ENCODE results near the gene STARD13.
"Not testable (repeated sequence)": the region's sequence is repeated elsewhere in the genome, so short reads cannot be mapped to it uniquely, and the experiment has no call there.

The STARD13 gene

DNA sequence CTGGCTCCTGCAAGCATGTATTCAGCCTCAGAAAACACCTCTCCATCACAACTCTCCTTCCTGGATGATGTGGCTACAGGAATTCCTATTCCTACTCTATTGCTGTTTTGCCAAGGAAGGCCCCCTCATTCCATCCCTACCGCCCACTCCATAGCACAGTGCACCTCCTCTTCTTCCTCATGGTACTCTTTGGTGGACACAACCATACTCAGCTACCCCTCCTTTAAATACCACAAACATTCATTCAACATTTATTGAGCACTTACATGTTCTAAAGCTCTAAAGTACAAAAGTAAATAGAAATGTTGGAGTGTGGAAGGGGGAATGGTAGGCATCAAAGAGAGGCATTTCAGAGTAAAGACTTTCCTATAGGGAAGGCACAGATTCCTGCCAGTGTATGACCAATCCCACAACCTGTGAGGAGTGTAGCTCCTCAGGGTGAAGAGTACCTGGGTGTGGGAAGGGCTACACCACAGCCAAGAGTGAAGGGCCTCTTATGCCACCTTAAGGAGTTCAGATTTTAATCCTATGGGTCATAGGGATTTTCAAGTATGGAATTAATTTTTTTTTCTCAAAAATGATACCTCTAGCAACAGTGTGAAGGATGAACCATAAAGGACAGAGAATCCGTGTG is 42.5 kb downstream of the STARD13 start:
- H3K4me3 ChIP-seq (ENCODE audit: low read length), result no peak overlapping the region
- no CpG with 5 or more reads among the region's 2 CpGs for WGBS (ENCODE audit: insufficient coverage, insufficient read length)
- no peak overlapping the region for H3K27ac ChIP-seq (ENCODE audit: low read length)
- H3K4me1 ChIP-seq (ENCODE audit: control insufficient read depth, insufficient read depth, low read length), result no peaks in the 10 kb centered on the region
- H3K9me3 ChIP-seq (ENCODE audit: control insufficient read depth, insufficient read depth, low read length), result no peaks in the 10 kb centered on the region
- DNase-seq (ENCODE audit: low read depth, low spot score), result no peak
- H3K36me3 ChIP-seq (ENCODE audit: control insufficient read depth, insufficient read depth, low read length), result no peaks in the 10 kb centered on the region
- no peaks in the 10 kb centered on the region for H3K27me3 ChIP-seq (ENCODE audit: control insufficient read depth, insufficient read depth, low read length)

DNA sequence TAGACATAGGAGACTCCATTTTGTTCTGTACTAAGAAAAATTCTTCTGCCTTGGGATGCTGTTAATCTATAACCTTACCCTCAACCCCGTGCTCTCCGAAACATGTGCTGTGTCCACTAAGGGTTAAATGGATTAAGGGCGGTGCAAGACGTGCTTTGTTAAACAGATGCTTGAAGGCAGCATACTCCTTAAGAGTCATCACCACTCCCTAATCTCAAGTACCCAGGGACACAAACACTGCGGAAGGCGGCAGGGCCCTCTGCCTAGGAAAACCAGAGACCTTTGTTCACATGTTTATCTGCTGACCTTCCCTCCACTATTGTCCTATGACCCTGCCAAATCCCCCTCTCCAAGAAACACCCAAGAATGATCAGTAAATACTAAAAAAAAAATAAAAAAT is 43.2 kb downstream of the STARD13 start:
- WGBS (ENCODE audit: insufficient coverage, insufficient read length), result no CpG with 5 or more reads among the region's 6 CpGs
- H3K4me3 ChIP-seq (ENCODE audit: low read length); H3K9me3 ChIP-seq (ENCODE audit: control insufficient read depth, insufficient read depth, low read length); H3K27ac ChIP-seq (ENCODE audit: low read length); H3K36me3 ChIP-seq (ENCODE audit: control insufficient read depth, insufficient read depth, low read length); H3K27me3 ChIP-seq (ENCODE audit: control insufficient read depth, insufficient read depth, low read length); H3K4me1 ChIP-seq (ENCODE audit: control insufficient read depth, insufficient read depth, low read length); DNase-seq (ENCODE audit: low read depth, low spot score): not testable (repeated sequence)

DNA sequence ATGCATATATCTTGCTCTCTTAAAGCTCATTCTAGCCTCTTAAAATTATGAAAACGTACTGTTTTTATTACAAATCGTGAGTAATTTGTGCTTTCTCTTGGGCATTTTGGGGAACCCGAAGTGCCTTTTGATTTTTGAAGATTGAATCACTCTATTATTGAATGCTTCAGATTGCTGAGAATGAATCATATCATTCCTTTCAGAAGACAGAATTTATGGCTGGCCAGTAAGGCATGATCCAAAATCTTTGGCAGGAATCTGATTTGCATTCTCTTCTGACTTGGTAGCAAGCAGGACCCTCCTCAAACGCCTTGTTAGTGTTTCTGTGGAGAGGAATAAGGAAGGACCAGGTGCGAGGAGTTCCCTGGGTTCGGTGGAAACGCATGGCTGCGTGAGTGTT is 49.5 kb downstream of the STARD13 start:
- Histone ChIP-seq H3K4me3 (ENCODE audit: low read length) (no peak overlapping the region), H3K9me3 (ENCODE audit: control insufficient read depth, insufficient read depth, low read length) (no peaks in the 10 kb centered on the region), H3K36me3 (ENCODE audit: control insufficient read depth, insufficient read depth, low read length) (no peaks in the 10 kb centered on the region), H3K27ac (ENCODE audit: low read length) (no peak overlapping the region), H3K4me1 (ENCODE audit: control insufficient read depth, insufficient read depth, low read length) (no peaks in the 10 kb centered on the region), H3K27me3 (ENCODE audit: control insufficient read depth, insufficient read depth, low read length) (no peaks in the 10 kb centered on the region)
- WGBS (ENCODE audit: insufficient coverage, insufficient read length), result no CpG with 5 or more reads among the region's 8 CpGs
- no peak for DNase-seq (ENCODE audit: low read depth, low spot score)

DNA sequence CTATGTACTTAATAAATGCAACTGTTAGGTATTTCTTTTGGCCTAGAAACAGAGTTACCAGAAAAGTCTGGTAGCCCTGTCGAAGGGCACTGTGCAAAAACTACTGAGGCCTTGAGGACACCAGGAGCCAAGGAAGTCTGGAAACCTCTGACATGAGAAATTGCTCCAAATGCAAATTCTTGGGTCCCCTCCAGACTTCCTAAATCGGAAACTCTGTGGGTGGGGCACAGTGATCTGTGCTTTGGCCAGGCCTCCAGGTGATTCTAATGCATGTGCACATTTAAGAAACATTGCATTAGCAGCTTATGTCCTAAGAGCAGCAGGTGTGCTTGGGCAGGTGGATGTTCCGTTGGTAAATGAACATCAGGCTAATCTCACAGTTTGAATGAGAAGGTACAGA is 50.0 kb downstream of the STARD13 start:
- no peak overlapping the region for H3K27ac ChIP-seq (ENCODE audit: low read length)
- no CpG with 5 or more reads among the region's 3 CpGs for WGBS (ENCODE audit: insufficient coverage, insufficient read length)
- no peaks in the 10 kb centered on the region for H3K27me3 ChIP-seq (ENCODE audit: control insufficient read depth, insufficient read depth, low read length)
- no peak overlapping the region for H3K4me3 ChIP-seq (ENCODE audit: low read length)
- no peaks in the 10 kb centered on the region for H3K9me3 ChIP-seq (ENCODE audit: control insufficient read depth, insufficient read depth, low read length)
- DNase-seq (ENCODE audit: low read depth, low spot score), result no peak
- no peaks in the 10 kb centered on the region for H3K36me3 ChIP-seq (ENCODE audit: control insufficient read depth, insufficient read depth, low read length)
- no peaks in the 10 kb centered on the region for H3K4me1 ChIP-seq (ENCODE audit: control insufficient read depth, insufficient read depth, low read length)

DNA sequence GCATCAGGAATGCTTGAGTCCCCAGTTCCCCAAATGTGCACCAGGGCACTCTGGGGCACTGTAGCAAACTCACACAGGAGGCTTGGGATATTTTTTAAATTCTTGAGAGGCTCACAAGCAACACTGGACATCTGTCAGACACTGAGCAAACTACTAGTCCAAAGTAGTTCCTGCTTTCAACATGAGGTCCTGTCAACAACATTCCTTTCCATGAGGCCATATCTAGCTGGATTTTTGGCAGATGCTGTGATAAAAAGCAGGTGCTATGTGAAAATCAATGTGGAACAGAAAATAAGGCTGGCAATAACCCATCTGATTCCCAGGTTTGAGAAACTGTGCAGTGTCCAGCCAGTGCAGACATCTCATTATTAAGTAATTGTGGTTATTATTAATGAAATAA is 50.5 kb downstream of the STARD13 start:
- Histone ChIP-seq H3K4me3 (ENCODE audit: low read length) (no peak overlapping the region), H3K4me1 (ENCODE audit: control insufficient read depth, insufficient read depth, low read length) (no peaks in the 10 kb centered on the region), H3K36me3 (ENCODE audit: control insufficient read depth, insufficient read depth, low read length) (no peaks in the 10 kb centered on the region), H3K27ac (ENCODE audit: low read length) (no peak overlapping the region), H3K27me3 (ENCODE audit: control insufficient read depth, insufficient read depth, low read length) (no peaks in the 10 kb centered on the region), H3K9me3 (ENCODE audit: control insufficient read depth, insufficient read depth, low read length) (no peaks in the 10 kb centered on the region)
- DNase-seq (ENCODE audit: low read depth, low spot score), result no peak

DNA sequence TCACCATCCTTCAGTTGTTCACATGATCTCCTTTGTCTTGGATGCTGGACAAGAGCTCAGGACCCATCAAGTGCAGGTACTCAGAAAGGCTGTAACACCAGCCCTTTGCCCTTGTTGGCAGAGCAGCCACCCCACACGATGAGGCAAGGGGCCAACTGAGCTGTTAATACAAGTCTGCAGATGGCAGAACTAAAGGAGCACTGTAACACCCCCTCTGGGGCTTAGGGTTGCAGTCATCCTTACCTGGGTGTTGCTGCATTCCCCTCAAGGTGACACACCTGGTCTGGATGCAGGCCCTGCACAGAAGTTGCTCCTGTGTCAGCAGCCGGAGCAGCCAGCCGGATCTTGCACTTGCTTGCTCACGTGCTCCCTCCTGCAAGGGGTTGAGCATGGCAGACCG is 52.0 kb downstream of the STARD13 start:
- H3K27ac ChIP-seq (ENCODE audit: low read length), result no peak overlapping the region
- H3K27me3 ChIP-seq (ENCODE audit: control insufficient read depth, insufficient read depth, low read length), result no peaks in the 10 kb centered on the region
- H3K36me3 ChIP-seq (ENCODE audit: control insufficient read depth, insufficient read depth, low read length), result no peaks in the 10 kb centered on the region
- no peak overlapping the region for H3K4me3 ChIP-seq (ENCODE audit: low read length)
- peaks cover 4% of the 10 kb centered on the region; the same call in 1 of the 2 replicates for H3K4me1 ChIP-seq (ENCODE audit: control insufficient read depth, insufficient read depth, low read length)
- H3K9me3 ChIP-seq (ENCODE audit: control insufficient read depth, insufficient read depth, low read length), result no peaks in the 10 kb centered on the region
- no peak for DNase-seq (ENCODE audit: low read depth, low spot score)
- WGBS (ENCODE audit: insufficient coverage, insufficient read length), result no CpG with 5 or more reads among the region's 5 CpGs

DNA sequence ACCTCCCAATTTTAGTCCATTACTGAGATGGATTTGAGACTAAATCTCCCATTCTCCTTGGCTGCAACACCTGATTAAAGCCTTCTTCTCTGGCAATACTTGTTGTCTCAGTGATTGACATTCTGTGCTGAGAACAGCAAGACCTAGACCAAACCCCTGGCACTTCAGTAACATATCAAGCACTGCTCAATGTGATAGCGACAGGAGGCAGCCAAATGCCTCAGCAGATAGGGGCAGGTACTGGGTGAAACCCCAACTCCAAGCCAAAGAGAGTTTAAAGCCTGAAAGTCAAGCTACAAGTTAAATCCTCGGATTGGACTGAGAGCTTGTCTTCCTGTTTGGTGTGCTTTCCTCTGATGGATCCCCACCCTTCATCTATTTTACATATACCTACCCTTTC is 52.7 kb downstream of the STARD13 start:
- Histone ChIP-seq H3K4me3 (ENCODE audit: low read length) (no peak overlapping the region), H3K4me1 (ENCODE audit: control insufficient read depth, insufficient read depth, low read length) (peaks cover 4% of the 10 kb centered on the region; the same call in 1 of the 2 replicates), H3K9me3 (ENCODE audit: control insufficient read depth, insufficient read depth, low read length) (no peaks in the 10 kb centered on the region), H3K36me3 (ENCODE audit: control insufficient read depth, insufficient read depth, low read length) (no peaks in the 10 kb centered on the region), H3K27ac (ENCODE audit: low read length) (no peak overlapping the region), H3K27me3 (ENCODE audit: control insufficient read depth, insufficient read depth, low read length) (no peaks in the 10 kb centered on the region)
- no peak for DNase-seq (ENCODE audit: low read depth, low spot score)
- WGBS (ENCODE audit: insufficient coverage, insufficient read length), result no CpG with 5 or more reads among the region's 2 CpGs

DNA sequence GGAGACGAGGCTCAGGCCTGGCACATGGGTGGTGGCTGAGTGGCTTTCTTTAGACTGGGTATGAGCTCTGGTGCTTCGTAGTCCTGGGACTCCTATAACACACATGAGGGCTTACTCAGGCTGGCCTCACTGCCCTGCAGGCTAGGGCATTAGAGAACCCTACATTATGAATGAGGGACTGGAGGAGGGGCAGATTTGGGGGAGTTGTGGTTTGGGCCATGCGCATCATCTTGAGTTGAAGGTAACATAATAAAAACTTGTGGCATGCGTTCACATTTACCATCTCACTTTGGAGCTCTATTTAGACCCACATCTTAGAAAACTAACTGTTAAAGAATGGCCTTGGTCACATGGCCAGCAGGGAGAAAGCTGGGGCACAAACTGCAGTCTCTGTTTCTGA is 54.2 kb downstream of the STARD13 start:
- Histone ChIP-seq H3K27ac (ENCODE audit: low read length) (no peak overlapping the region), H3K27me3 (ENCODE audit: control insufficient read depth, insufficient read depth, low read length) (no peaks in the 10 kb centered on the region), H3K9me3 (ENCODE audit: control insufficient read depth, insufficient read depth, low read length) (no peaks in the 10 kb centered on the region), H3K4me1 (ENCODE audit: control insufficient read depth, insufficient read depth, low read length) (peaks cover 6% of the 10 kb centered on the region; the same call in 1 of the 2 replicates), H3K4me3 (ENCODE audit: low read length) (no peak overlapping the region), H3K36me3 (ENCODE audit: control insufficient read depth, insufficient read depth, low read length) (no peaks in the 10 kb centered on the region)
- no peak for DNase-seq (ENCODE audit: low read depth, low spot score)
- no CpG with 5 or more reads among the region's 4 CpGs for WGBS (ENCODE audit: insufficient coverage, insufficient read length)

DNA sequence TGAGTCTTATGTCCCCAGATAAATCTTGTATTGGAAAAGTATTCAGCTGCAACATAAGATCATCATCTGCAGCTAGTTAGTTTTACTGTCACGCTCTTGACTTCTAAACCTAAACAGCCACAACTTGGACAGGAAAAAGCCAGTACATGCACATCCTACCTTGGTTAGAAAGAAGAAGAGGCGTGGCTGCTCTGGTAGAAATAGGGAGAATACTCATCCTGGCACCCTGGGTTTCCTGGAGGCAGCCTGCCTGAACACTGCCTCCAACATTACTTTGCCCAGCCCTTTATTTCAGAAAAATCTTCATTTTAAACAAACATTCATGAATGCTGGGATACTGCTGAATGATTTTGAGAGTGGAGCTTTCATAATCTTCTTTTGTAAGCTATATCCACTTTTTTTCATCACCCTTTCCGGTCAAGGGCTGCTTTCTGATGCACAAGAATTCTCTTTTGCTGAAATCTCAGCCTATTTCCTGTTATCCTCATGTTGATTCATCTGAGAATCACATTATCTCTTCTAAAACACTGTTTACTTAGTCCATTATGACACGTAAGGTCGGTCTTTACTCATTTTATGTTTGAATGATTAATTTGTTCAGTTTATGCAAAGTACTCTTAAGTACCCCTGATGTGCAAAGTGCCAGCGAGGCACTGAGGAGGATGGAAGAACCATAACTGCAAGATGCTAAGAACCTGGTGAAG is 55.2 kb downstream of the STARD13 start:
- H3K36me3 ChIP-seq (ENCODE audit: control insufficient read depth, insufficient read depth, low read length), result no peaks in the 10 kb centered on the region
- no peaks in the 10 kb centered on the region for H3K9me3 ChIP-seq (ENCODE audit: control insufficient read depth, insufficient read depth, low read length)
- DNase-seq (ENCODE audit: low read depth, low spot score), result no peak
- H3K27me3 ChIP-seq (ENCODE audit: control insufficient read depth, insufficient read depth, low read length), result no peaks in the 10 kb centered on the region
- no CpG with 5 or more reads among the region's 6 CpGs for WGBS (ENCODE audit: insufficient coverage, insufficient read length)
- peaks cover 6% of the 10 kb centered on the region; the same call in 1 of the 2 replicates for H3K4me1 ChIP-seq (ENCODE audit: control insufficient read depth, insufficient read depth, low read length)
- no peak overlapping the region for H3K4me3 ChIP-seq (ENCODE audit: low read length)
- no peak overlapping the region for H3K27ac ChIP-seq (ENCODE audit: low read length)

DNA sequence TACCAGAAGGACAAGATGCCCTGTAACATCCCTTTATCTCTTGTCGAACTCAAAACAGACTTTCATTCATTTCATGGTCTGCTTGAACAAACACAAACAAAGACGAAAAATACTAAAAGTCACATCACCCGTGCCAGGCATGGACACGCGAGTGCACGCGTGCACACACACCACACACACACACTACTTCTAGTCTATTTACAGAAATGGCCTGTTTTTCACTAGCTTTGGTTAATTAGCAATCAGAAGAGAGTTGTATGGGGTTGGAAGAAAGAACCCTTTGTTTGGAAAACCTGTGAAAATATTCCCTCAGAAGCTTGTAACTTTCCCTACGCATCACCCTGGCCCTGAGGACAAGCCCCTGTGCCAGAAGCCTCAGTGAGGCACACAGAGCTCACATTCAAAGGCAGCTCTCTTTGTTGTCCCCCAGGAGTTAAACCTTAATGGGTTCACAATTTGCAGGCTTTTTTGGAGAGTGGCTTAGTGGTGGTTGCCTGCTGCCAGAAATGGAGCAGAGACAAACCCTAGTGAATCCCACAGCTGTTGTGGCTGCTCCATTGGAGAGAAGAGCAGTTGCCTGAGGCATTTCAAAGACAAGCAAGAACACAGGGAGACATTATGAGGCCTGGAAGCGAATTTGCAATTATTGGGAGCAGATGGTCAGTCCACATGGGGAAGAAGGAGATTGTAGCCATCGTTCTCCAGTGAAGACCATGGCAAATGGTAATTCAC is 55.9 kb downstream of the STARD13 start:
- Histone ChIP-seq H3K4me3 (ENCODE audit: low read length) (no peak overlapping the region), H3K36me3 (ENCODE audit: control insufficient read depth, insufficient read depth, low read length) (no peaks in the 10 kb centered on the region), H3K4me1 (ENCODE audit: control insufficient read depth, insufficient read depth, low read length) (peaks cover 6% of the 10 kb centered on the region; the same call in 1 of the 2 replicates), H3K27me3 (ENCODE audit: control insufficient read depth, insufficient read depth, low read length) (no peaks in the 10 kb centered on the region), H3K27ac (ENCODE audit: low read length) (no peak overlapping the region), H3K9me3 (ENCODE audit: control insufficient read depth, insufficient read depth, low read length) (no peaks in the 10 kb centered on the region)
- no CpG with 5 or more reads among the region's 10 CpGs for WGBS (ENCODE audit: insufficient coverage, insufficient read length)
- DNase-seq (ENCODE audit: low read depth, low spot score), result no peak

Data from iPS DF 6.9 (cell line).